HepG2 (cell line): Measurements from ENCODE around the gene RBPMS2. TPM values are rescaled to one million over a fixed set of nuclear protein-coding genes. Genes with fewer than 3 reads are reported as not detected.

Experiments used
- ATAC-seq: fragments of 200-7000 bp; cut with Tn5 transposase; 3 replicates; pipeline ENCODE4 v1.9.1; 2020; ENCODE audit warnings: mild to moderate bottlenecking, moderate library complexity
- BruUV-seq: library from RNA; stranded (reverse); fragments of 400-500 nt; replicated peaks from 2 replicates; lab custom pipeline; 2021; lab: Mats Ljungman, UMichigan
- CTCF ChIA-PET: fragments of 300-600 bp; formaldehyde crosslinking; extraction: SDS; loops from one replicate; lab custom pipeline; 2021; ENCODE audit warnings: low total read pairs, inconsistent platforms, low intra/inter-chr PET ratio; lab: Yijun Ruan, JAX
- POLR2A ChIA-PET: fragments of 350-600 bp; sonication (Branson Sonifier 250); formaldehyde crosslinking; loops from one replicate; lab custom pipeline; 2020; ENCODE audit warnings: antibody characterized with exemption, inconsistent platforms; lab: Yijun Ruan, JAX
- DNase-seq: peaks from one replicate; pipeline ENCODE4 v3.0.0-alpha.2; 2015; ENCODE audit warnings: low spot score
- FAIRE-seq: peaks from 3 replicates; lab custom pipeline; 2011; peaks lifted over from hg19 to GRCh38; lab: Jason Lieb, UNC
- H2AFZ ChIP-seq: one replicate; pipeline ENCODE4 v1.6.1; 2011; ENCODE audit warnings: low read length, inconsistent platforms
- H3K27ac ChIP-seq: fragments of 300-600 bp; 3 replicates; pipeline ENCODE4 v1.8.0; 2011; ENCODE audit warnings: mixed run types, mild to moderate bottlenecking, mixed read lengths, low read length, inconsistent platforms; ENCODE audit not compliant: insufficient read depth; ENCODE audit errors: extremely low read length
- H3K27me3 ChIP-seq, 2 experiments: fragments of 200-600 bp in 1 of 2; 2 replicates in 1 of 2; 3 replicates in 1 of 2; pipeline versions ENCODE4 v1.6.0 to v1.8.0; 2011; ENCODE audit warnings: low read length in 2 of 2, mild to moderate bottlenecking in 2 of 2, moderate library complexity in 2 of 2, inconsistent platforms in 1 of 2; ENCODE audit not compliant: insufficient read depth in 2 of 2, control insufficient read depth in 1 of 2
- H3K36me3 ChIP-seq, 2 experiments: fragments of 200-600 bp in 1 of 2; replicated peaks in 1 of 2; 2 replicates in 1 of 2; 3 replicates in 1 of 2; pipeline versions ENCODE4 v1.5.1 to v1.8.0; 2011; ENCODE audit warnings: low read length in 2 of 2, inconsistent platforms in 1 of 2; ENCODE audit not compliant: insufficient read depth in 2 of 2, control insufficient read depth in 1 of 2
- H3K4me1 ChIP-seq: 2 replicates; pipeline ENCODE4 v1.5.1; 2012; ENCODE audit warnings: low read length, inconsistent platforms; ENCODE audit not compliant: insufficient read depth
- H3K4me2 ChIP-seq: 2 replicates; pipeline ENCODE4 v1.6.0; 2011; ENCODE audit warnings: low read depth, low read length, inconsistent platforms
- H3K4me3 ChIP-seq, 3 experiments: fragments of 200-600 bp in 1 of 3; sonication (generic), shearing (Covaris generic) in 1 of 3; replicated peaks in 1 of 3; 2 replicates each; pipeline ENCODE4 v1.5.1; 2011 to 2016; ENCODE audit warnings: low read length in 3 of 3, inconsistent platforms in 2 of 3, low read depth in 2 of 3, mild to moderate bottlenecking in 2 of 3, control low read depth in 1 of 3, mixed read lengths in 1 of 3; ENCODE audit not compliant: insufficient read depth in 1 of 3
- H3K79me2 ChIP-seq: one replicate; pipeline ENCODE4 v1.6.1; 2011; ENCODE audit warnings: low read length, inconsistent platforms; ENCODE audit not compliant: insufficient read depth
- H3K9ac ChIP-seq: 2 replicates; pipeline ENCODE4 v1.6.0; 2011; ENCODE audit warnings: mild to moderate bottlenecking, low read depth, low read length, inconsistent platforms; ENCODE audit not compliant: insufficient read depth
- H3K9me3 ChIP-seq: 2 replicates; pipeline ENCODE4 v1.5.1; 2012; ENCODE audit warnings: mild to moderate bottlenecking, low read length
- H4K20me1 ChIP-seq: 2 replicates; pipeline ENCODE4 v1.6.0; 2011; ENCODE audit warnings: inconsistent platforms, mild to moderate bottlenecking, low read length, moderate library complexity; ENCODE audit not compliant: insufficient read depth
- CEBPG ChIP-seq: IDR thresholded peaks from 2 replicates; pipeline ENCODE4 v1.6.1; 2016
- HNF4A ChIP-seq: sonication (generic); formaldehyde crosslinking; IDR thresholded peaks from 2 replicates; pipeline ENCODE4 v1.4.0; 2020; ENCODE audit warnings: missing genetic modification reagents
- LCORL ChIP-seq, 2 experiments: fragments of 450-650 bp in 1 of 2; sonication (generic) in 1 of 2; formaldehyde crosslinking in 1 of 2; IDR thresholded peaks; 2 replicates each; pipeline versions ENCODE4 v1.5.0 to v1.6.1; 2017 to 2020; ENCODE audit warnings: antibody characterized with exemption in 1 of 2, missing genetic modification reagents in 1 of 2
- PAF1 ChIP-seq: IDR thresholded peaks from 2 replicates; pipeline ENCODE4 v1.6.1; 2016; ENCODE audit warnings: missing genetic modification reagents, missing compliant biosample characterization
- PHF21A ChIP-seq: sonication (generic); formaldehyde crosslinking; IDR thresholded peaks from 2 replicates; pipeline ENCODE4 v1.5.0; 2020; ENCODE audit warnings: mild to moderate bottlenecking, missing genetic modification reagents
- PPARG ChIP-seq: conservative IDR thresholded peaks from 2 replicates; pipeline ENCODE4 v1.6.1; 2016; ENCODE audit warnings: missing biosample characterization, missing genetic modification reagents
- RFX1 ChIP-seq: fragments of 450-650 bp; IDR thresholded peaks from 2 replicates; pipeline ENCODE4 v1.6.1; 2017
- SALL1 ChIP-seq: sonication (generic); formaldehyde crosslinking; IDR thresholded peaks from 2 replicates; pipeline ENCODE4 v1.8.0; 2022; ENCODE audit warnings: mild to moderate bottlenecking, missing genetic modification reagents
- SRF ChIP-seq: IDR thresholded peaks from 2 replicates; pipeline ENCODE4 v1.6.1; 2011; ENCODE audit warnings: mild to moderate bottlenecking, low read depth, low read length, moderate library complexity
- ZKSCAN5 ChIP-seq: sonication (generic); formaldehyde crosslinking; IDR thresholded peaks from 2 replicates; pipeline ENCODE4 v1.5.1; 2020; ENCODE audit warnings: mild to moderate bottlenecking, missing genetic modification reagents
- ZMYM4 ChIP-seq: sonication (generic); formaldehyde crosslinking; IDR thresholded peaks from 2 replicates; pipeline ENCODE4 v1.8.1; 2023; ENCODE audit warnings: mild to moderate bottlenecking, missing genetic modification reagents
- ZNF879 ChIP-seq: sonication (generic); formaldehyde crosslinking; IDR thresholded peaks from 2 replicates; pipeline ENCODE4 v1.8.1; 2023; ENCODE audit warnings: missing genetic modification reagents
- WGBS: methylation state at CpG from one replicate; pipeline ENCODE4 v1.1.6; 2017; ENCODE audit warnings: low lambda C conversion rate; 5-methylcytosine and 5-hydroxymethylcytosine counted together
- in situ Hi-C: cut with HindIII; loops from 2 replicates; pipeline ENCODE4 v1.10.0; 2017; ENCODE audit warnings: low pct_unique_long_range_greater_than_20kb; ENCODE audit not compliant: extremely low pct_ligation_motif_present
- intact Hi-C: fragments of 100-400 bp; cut with micrococcal nuclease; formaldehyde crosslinking; loops from one replicate; pipeline ENCODE4 v1.10.0; 2022; ENCODE audit not compliant: unreplicated experiment
- polyA plus RNA-seq, 8 experiments: library from polyadenylated mRNA; depleted of rRNA in 3 of 8; stranded (reverse) in 7 of 8; unstranded in 1 of 8; fragments of >200 nt; fragmentation: Illumina TruSeq in 4 of 8; extraction: Trizol in 4 of 8; gene quantifications; 2 replicates each; pipeline versions ENCODE4 v1.2.1 to v1.2.3, GENCODE V29; 2011 to 2016; ENCODE audit warnings: low read depth in 4 of 8, missing spikeins in 1 of 8, mixed read lengths in 1 of 8; ENCODE audit not compliant: insufficient read depth in 1 of 8
- total RNA-seq, 5 experiments: library from RNA; depleted of rRNA; stranded (reverse); fragments of >200 nt; fragmentation: Illumina TruSeq; extraction: Trizol; gene quantifications; 2 replicates each; pipeline ENCODE4 v1.2.3, GENCODE V29; 2016; ENCODE audit warnings: low read depth in 1 of 5
- TF ChIP-seq, protein P1 (sequence below): IDR thresholded peaks from 2 replicates; pipeline ENCODE4 v1.6.1; 2012; ENCODE audit warnings: inconsistent platforms

RBPMS2 gene
- total and polyA plus RNA-seq, 2 of the 13 experiments (the other 11 are each of a cell fraction or from before 2014, with no cell fraction given), result 0.08 TPM; not detected in 1

DNA sequence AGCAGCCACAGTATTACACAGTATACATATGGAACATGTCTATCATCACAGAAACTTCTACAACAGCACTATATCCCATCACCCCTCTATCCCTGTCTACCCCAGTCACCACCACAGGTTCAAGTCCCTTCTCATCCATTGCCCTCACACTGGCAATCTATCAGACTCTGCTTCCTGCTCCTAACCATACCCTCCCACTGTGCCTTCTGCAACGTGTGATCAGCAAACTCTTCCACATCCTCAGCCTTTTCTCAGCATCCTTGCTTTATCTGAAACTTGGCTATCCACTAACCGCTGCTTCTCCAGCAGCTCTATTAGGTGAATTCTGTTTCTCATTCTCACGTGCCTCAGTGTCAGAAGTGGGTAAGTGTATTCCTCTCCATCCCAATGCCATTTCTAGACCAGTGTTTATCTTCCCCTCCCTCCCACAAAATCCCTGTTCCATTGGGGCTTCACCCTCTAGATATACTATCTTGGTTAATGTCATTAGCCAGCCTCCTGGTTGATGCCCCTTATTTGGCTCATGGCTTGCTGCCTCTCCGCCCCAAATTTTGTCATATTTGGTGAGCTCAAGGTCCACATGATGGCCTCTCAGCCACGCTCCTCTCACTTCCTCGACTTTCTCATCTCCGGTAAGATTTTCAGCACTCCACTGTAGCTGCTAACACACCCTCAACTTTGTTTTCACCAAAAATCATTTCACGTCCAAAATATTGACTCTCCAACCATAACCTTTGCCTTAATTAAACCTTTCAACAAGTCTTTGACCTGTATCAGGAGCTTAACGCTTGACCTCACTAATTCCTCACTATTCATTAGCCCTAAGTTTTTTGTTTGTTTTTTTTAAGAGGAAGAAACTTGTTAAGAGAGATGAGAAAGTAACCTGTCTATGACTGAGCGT lies 69.1 kb downstream of the RBPMS2 start:
- Histone ChIP-seq H3K27ac (peak overlapping the region; percentile 14), H3K9me3 (no peaks in the 10 kb centered on the region), H3K4me1 (peaks cover 53% of the 10 kb centered on the region), H3K36me3 (no peaks in the 10 kb centered on the region), H3K4me3 (no peak overlapping the region), H2AFZ (no peak overlapping the region), H3K4me2 (peak overlapping the region; percentile 48)
- FAIRE-seq (no peak), ATAC-seq (no peak), DNase-seq (no peak)
- intact Hi-C loops (no loop called here), in situ Hi-C loops (no loop called here)
- POLR2A ChIA-PET, result interaction anchor here (0.6 to 1.4 kb wide), 3 partner anchors 14 to 229 kb away, joined by 3 to 5 read pairs (median 3); no protein-coding TSS in a partner anchor
- WGBS, result 28% methylated on average over 10 of the region's 10 CpGs
- TF ChIP-seq RFX1, result no peak
- TF ChIP-seq ZKSCAN5, result peak; percentile 96
- peak; percentile 27; the same call in 1 of the 2 replicates for TF ChIP-seq LCORL (IDR thresholded peaks at IDR 0.05)
- peak; percentile 56; the same call in 1 of the 2 replicates for TF ChIP-seq LCORL (CRISPR knock-in tag; IDR thresholded peaks at IDR 0.05)
- TF ChIP-seq, protein P1, sequence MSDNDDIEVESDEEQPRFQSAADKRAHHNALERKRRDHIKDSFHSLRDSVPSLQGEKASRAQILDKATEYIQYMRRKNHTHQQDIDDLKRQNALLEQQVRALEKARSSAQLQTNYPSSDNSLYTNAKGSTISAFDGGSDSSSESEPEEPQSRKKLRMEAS, result 0 out of 2 replicates have a peak, but pooled peaks have one; percentile 25
- peak; percentile 70; the same call in 1 of the 2 replicates for TF ChIP-seq SRF
- 0 out of 2 replicates have a peak, but pooled peaks have one; percentile 9 for TF ChIP-seq PPARG (CRISPR knock-in tag)
- TF ChIP-seq SALL1 (CRISPR knock-in tag), result 0 out of 2 replicates have a peak, but pooled peaks have one; percentile 16
- peak; percentile 21; the same call in 1 of the 2 replicates for TF ChIP-seq PHF21A (CRISPR knock-in tag)
- TF ChIP-seq HNF4A (CRISPR knock-in tag), result peak; percentile 62
- TF ChIP-seq CEBPG (CRISPR knock-in tag), result no peak
- TF ChIP-seq ZMYM4 (CRISPR knock-in tag), result 0 out of 2 replicates have a peak, but pooled peaks have one; percentile 8
- TF ChIP-seq ZNF879 (CRISPR knock-in tag), result no peak
- TF ChIP-seq PAF1 (CRISPR knock-in tag), result no peak
- TF ChIP-seq, all 625 proteins: peak for 9
- Histone ChIP-seq H3K27me3 (no peaks in the 10 kb centered on the region; a peak in 1 of 5 replicates), H4K20me1 (no peaks in the 10 kb centered on the region), H3K79me2 (peaks cover 14% of the 10 kb centered on the region), H3K9ac (no peak overlapping the region)
- no TSS peak for BruUV-seq
- CTCF ChIA-PET, result no interaction called here
